Measurements from ENCODE around the gene BORCS8. TPM values are rescaled to one million over a fixed set of nuclear protein-coding genes. Genes with fewer than 3 reads are reported as not detected.
"Not testable (repeated sequence)": the region's sequence is repeated elsewhere in the genome, so short reads cannot be mapped to it uniquely, and the experiment has no call there.

The BORCS8 gene
- total and polyA plus RNA-seq, 4 experiments from 2014 or later, result 24.4 to 41.2 (median 32.6) TPM

DNA sequence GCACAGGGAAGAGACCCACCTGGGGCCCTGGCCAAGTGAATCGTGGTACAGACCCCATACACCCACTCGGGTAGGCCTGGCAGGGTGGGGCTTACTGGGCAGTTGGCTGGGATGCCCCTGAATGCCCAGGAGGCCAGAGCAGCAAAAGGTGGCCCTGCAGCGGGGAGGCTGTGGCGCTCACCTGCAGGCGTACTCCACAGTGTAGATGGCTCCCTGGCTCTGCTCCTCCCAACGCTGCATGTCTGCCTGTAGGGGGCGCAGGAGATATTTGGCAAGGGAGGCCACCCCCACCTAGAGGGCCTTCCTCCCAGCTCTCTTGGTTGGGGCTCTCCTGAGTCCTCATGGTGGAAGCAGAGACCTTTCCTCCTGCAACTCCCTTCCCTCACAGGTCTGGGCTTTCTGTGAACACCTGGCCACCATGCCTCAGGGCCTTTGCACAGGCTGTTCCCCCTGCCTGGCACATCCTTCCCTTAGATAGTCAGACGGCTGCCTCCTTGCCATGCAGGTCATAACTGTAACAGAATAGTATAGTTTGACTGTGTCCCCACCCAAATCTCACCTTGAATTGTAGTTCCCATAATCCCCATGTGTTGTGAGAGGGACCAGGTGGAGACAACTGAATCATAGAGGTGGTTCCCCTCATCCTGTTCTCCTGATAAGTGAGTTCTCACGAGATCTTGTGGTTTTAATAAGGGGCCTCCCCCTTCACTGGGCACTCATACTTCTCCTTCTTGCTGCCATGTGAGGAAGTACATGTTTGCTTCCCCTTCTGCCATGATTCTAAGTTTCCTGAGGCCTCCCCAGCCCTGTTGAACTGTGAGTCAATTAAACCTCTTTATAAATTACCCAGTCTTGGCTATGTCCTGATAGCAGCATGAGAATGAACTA, 5.9 kb downstream of the BORCS8 start:
- H3K27ac Mint-ChIP-seq, result peak overlapping the region in 5 of 7 donors; percentile 55 to 81 (median 65)
- Histone ChIP-seq H3K27ac (ENCODE audit: low read depth, low read length) (no peak overlapping the region), H3K27me3 (ENCODE audit: insufficient read depth, low read length) (no peaks in the 10 kb centered on the region), H3K36me3 (ENCODE audit: insufficient read depth, low read length) (peaks cover 3% of the 10 kb centered on the region), H3K9me3 (ENCODE audit: control insufficient read depth in 1 of 2, low read length in 2 of 2) (no peaks in the 10 kb centered on the region), H3K4me1 (ENCODE audit: insufficient read depth, low read length) (peaks cover 21% of the 10 kb centered on the region), H3K4me3 (ENCODE audit: low read length in 2 of 2) (no peak overlapping the region)
- H3K36me3 Mint-ChIP-seq, result peaks cover 22 to 24% of the 10 kb centered on the region in 2 donors
- intact Hi-C loops (cut with micrococcal nuclease), result loop anchor here (1.0 kb wide), 3 partner anchors 39 to 304 kb away; partner anchors contain the start of genes MAU2 and SUGP1
- no peaks in the 10 kb centered on the region for H3K27me3 Mint-ChIP-seq
- peaks cover 11 to 33% (median 24%) of the 10 kb centered on the region in 4 donors for H3K4me1 Mint-ChIP-seq
- peak overlapping the region in 2 of 8 donors; percentile 29 to 52 for H3K4me3 Mint-ChIP-seq
- POLR2A ChIA-PET (ENCODE audit: partially characterized antibody), result interaction anchor here (1.0 kb wide), 1 partner anchor 304 kb away, joined by 4 read pairs; no protein-coding TSS in a partner anchor
- DNase-seq, result peak; percentile 64 to 69 (median 66)
- H3K9me3 Mint-ChIP-seq, result no peaks in the 10 kb centered on the region
- CTCF ChIA-PET (ENCODE audit: partially characterized antibody), result interaction anchor here (0.6 to 4.7 kb wide), 7 partner anchors 9 to 305 kb away, joined by 3 to 22 read pairs (median 4); partner anchors contain the start of gene NR2C2AP

DNA sequence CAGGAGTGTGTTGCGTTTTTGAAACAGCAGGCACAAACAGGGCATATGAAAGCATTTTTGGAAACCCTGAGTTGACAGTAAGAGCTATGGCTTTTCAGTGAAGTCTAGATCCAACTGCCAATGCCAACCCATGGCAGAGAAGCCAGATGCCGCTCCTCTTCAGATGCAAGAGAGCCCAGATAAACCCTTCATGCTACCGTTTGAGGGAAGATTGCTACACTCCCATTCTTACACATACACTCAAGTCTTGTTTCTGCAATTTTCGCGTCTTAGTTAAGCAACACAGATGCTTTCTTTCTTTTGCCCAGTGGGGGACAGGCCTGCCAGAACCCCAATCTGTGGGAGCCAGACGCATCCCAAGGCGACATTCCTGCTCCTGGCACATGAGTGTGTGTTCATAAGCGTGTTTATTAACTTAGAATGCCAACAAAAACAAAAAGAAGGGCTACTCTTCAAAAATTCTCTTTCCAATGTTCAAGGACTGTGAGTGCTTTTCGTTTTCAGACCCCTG, 10.4 kb downstream of the BORCS8 start:
- no peak for DNase-seq
- Histone ChIP-seq H3K27me3 (ENCODE audit: insufficient read depth, low read length) (no peaks in the 10 kb centered on the region), H3K9me3 (ENCODE audit: control insufficient read depth in 1 of 2, low read length in 2 of 2) (no peaks in the 10 kb centered on the region), H3K4me1 (ENCODE audit: insufficient read depth, low read length) (no peaks in the 10 kb centered on the region), H3K27ac (ENCODE audit: low read depth, low read length) (no peak overlapping the region), H3K36me3 (ENCODE audit: insufficient read depth, low read length) (peaks cover 3% of the 10 kb centered on the region), H3K4me3 (ENCODE audit: low read length in 2 of 2) (no peak overlapping the region)
- ChIA-PET POLR2A (ENCODE audit: partially characterized antibody) (no interaction called here), CTCF (ENCODE audit: partially characterized antibody) (no interaction called here)
- H3K4me1 Mint-ChIP-seq, result peaks cover 4 to 7% (median 6%) of the 10 kb centered on the region in 4 donors
- no peak overlapping the region for H3K4me3 Mint-ChIP-seq
- no peaks in the 10 kb centered on the region for H3K27me3 Mint-ChIP-seq
- peaks cover 30 to 43% of the 10 kb centered on the region in 2 donors for H3K36me3 Mint-ChIP-seq
- no peaks in the 10 kb centered on the region for H3K9me3 Mint-ChIP-seq
- intact Hi-C loops (cut with micrococcal nuclease), result no loop called here
- no peak overlapping the region for H3K27ac Mint-ChIP-seq

DNA sequence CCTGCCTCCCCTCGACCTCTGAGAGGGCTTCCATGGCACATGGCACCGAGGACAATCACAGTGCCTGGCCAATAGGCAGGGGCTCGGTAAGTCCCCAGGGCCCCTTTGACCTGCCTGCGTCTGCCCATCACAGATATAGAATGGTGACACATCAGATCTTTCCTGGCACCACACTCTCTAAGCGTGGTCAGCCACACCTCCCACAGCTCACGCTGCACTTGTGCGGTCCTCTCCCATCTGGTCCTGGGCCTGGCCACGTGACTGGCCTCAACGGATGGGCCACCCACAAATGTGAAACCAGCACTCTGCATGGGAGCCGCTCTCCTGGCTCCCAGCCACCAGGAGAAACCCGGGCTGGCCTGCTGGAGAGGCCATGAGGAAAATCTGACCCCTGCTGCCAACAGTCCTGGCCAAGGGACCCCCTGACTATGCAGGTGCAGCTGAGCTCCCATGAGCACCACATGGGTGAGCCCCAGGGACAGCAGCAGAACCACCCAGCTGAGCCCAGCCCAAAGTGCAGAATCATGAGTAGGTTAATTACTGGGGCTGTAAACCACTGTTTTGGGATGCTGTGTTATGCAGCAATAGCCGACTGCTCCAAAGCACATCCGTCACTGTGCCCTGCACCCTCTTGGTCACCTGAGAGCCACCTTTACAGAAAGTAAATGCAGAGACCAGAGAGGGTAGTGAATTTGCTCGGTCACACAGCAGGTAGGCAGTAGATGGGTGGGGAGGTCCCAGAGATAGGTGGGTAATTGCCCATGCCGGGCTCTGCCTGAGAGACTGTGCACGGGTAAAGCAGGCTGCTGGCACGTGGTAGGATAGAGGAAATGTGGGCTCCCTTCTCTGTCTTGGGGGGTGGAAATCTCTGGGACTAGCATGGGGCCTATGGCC, 12.2 kb downstream of the BORCS8 start:
- peak overlapping the region in 1 of 7 donors; percentile 19 for H3K27ac Mint-ChIP-seq
- H3K9me3 Mint-ChIP-seq, result no peaks in the 10 kb centered on the region
- DNase-seq, result no peak
- CTCF ChIA-PET (ENCODE audit: partially characterized antibody), result no interaction called here
- no peaks in the 10 kb centered on the region for H3K27me3 Mint-ChIP-seq
- Histone ChIP-seq H3K9me3 (ENCODE audit: control insufficient read depth in 1 of 2, low read length in 2 of 2) (no peaks in the 10 kb centered on the region), H3K27ac (ENCODE audit: low read depth, low read length) (no peak overlapping the region), H3K4me3 (ENCODE audit: low read length in 2 of 2) (no peak overlapping the region), H3K4me1 (ENCODE audit: insufficient read depth, low read length) (no peaks in the 10 kb centered on the region), H3K27me3 (ENCODE audit: insufficient read depth, low read length) (no peaks in the 10 kb centered on the region), H3K36me3 (ENCODE audit: insufficient read depth, low read length) (peaks cover 3% of the 10 kb centered on the region)
- intact Hi-C loops (cut with micrococcal nuclease), result no loop called here
- H3K4me3 Mint-ChIP-seq, result no peak overlapping the region
- H3K36me3 Mint-ChIP-seq, result peaks cover 24 to 43% of the 10 kb centered on the region in 2 donors
- POLR2A ChIA-PET (ENCODE audit: partially characterized antibody), result interaction anchor here (1.0 kb wide), 1 partner anchor 12 kb away, joined by 3 read pairs; the partner anchor contains the start of gene BORCS8
- peaks cover 0 to 3% (median under 1%) of the 10 kb centered on the region in 4 donors for H3K4me1 Mint-ChIP-seq

DNA sequence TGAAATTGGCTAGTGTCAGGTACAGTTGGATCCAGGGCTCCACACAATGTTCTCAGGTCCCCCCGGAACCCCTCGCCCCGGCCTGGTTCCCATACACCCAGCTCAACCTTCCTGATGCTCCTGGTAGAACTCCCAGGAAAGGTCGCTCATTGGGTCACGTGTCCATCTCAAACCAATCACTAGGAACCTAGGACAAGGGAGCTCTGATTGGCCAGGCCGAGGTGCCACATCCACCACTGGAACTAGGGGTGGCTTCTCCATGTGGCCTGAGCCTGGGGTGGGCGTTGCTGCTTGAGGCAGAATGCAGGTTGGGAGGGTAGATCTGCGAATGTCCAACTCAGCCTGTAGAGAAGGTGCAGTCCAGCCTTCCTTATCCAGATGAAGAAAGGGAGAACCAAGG, 15.0 kb downstream of the BORCS8 start:
- no peak overlapping the region for H3K4me3 ChIP-seq (ENCODE audit: low read length in 2 of 2)
- H3K36me3 Mint-ChIP-seq, result peaks cover 13 to 34% of the 10 kb centered on the region in 2 donors
- no peaks in the 10 kb centered on the region for H3K27me3 ChIP-seq (ENCODE audit: insufficient read depth, low read length)
- no peaks in the 10 kb centered on the region for H3K4me1 ChIP-seq (ENCODE audit: insufficient read depth, low read length)
- peaks cover 0 to 2% (median under 1%) of the 10 kb centered on the region in 4 donors for H3K4me1 Mint-ChIP-seq
- H3K27me3 Mint-ChIP-seq, result no peaks in the 10 kb centered on the region
- H3K9me3 Mint-ChIP-seq, result no peaks in the 10 kb centered on the region
- POLR2A ChIA-PET (ENCODE audit: partially characterized antibody), result no interaction called here
- no peak overlapping the region for H3K27ac Mint-ChIP-seq
- no peak for DNase-seq
- no peak overlapping the region for H3K27ac ChIP-seq (ENCODE audit: low read depth, low read length)
- no peaks in the 10 kb centered on the region for H3K36me3 ChIP-seq (ENCODE audit: insufficient read depth, low read length)
- no peak overlapping the region for H3K4me3 Mint-ChIP-seq
- H3K9me3 ChIP-seq (ENCODE audit: control insufficient read depth in 1 of 2, low read length in 2 of 2), result no peaks in the 10 kb centered on the region
- CTCF ChIA-PET (ENCODE audit: partially characterized antibody), result interaction anchor here (1.3 to 2.5 kb wide), 2 partner anchors 10 to 31 kb away, joined by 4 to 9 read pairs; no protein-coding TSS in a partner anchor
- intact Hi-C loops (cut with micrococcal nuclease), result no loop called here

DNA sequence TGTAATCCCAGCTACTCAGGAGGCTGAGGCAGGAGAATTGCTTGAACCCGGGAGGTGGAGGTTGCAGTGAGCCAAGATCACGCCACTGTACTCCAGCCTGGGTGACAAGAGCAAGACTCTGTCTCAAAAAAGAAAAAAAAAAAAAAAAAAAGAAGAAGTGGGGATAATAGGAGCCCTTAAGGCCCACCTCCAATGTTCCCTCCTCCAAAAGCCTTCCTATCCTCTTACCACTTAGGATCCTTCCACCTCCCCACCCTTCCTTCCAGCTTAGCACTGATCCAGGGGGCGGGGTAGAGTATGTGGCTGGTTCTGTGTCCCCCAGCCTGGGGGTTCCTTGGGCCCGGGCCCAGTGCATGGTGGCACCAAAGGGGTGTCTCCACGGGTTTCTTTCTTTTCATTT, 18.7 kb downstream of the BORCS8 start:
- Mint-ChIP-seq H3K36me3 (peaks cover 0 to 20% of the 10 kb centered on the region in 2 donors), H3K4me1 (peaks cover 12 to 17% (median 14%) of the 10 kb centered on the region in 4 donors)
- H3K27ac Mint-ChIP-seq; H3K4me3 Mint-ChIP-seq; H3K9me3 Mint-ChIP-seq; POLR2A ChIA-PET (ENCODE audit: partially characterized antibody); intact Hi-C loops (cut with micrococcal nuclease); H3K27ac ChIP-seq (ENCODE audit: low read depth, low read length); H3K27me3 ChIP-seq (ENCODE audit: insufficient read depth, low read length); DNase-seq; H3K9me3 ChIP-seq (ENCODE audit: control insufficient read depth in 1 of 2, low read length in 2 of 2); H3K36me3 ChIP-seq (ENCODE audit: insufficient read depth, low read length); H3K4me3 ChIP-seq (ENCODE audit: low read length in 2 of 2); H3K27me3 Mint-ChIP-seq: not testable (repeated sequence)
- H3K4me1 ChIP-seq (ENCODE audit: insufficient read depth, low read length), result peaks cover 14% of the 10 kb centered on the region
- CTCF ChIA-PET (ENCODE audit: partially characterized antibody), result interaction anchor here (0.7 to 2.9 kb wide), 3 partner anchors 17 to 1708 kb away, joined by 3 to 25 read pairs (median 18); no protein-coding TSS in a partner anchor

DNA sequence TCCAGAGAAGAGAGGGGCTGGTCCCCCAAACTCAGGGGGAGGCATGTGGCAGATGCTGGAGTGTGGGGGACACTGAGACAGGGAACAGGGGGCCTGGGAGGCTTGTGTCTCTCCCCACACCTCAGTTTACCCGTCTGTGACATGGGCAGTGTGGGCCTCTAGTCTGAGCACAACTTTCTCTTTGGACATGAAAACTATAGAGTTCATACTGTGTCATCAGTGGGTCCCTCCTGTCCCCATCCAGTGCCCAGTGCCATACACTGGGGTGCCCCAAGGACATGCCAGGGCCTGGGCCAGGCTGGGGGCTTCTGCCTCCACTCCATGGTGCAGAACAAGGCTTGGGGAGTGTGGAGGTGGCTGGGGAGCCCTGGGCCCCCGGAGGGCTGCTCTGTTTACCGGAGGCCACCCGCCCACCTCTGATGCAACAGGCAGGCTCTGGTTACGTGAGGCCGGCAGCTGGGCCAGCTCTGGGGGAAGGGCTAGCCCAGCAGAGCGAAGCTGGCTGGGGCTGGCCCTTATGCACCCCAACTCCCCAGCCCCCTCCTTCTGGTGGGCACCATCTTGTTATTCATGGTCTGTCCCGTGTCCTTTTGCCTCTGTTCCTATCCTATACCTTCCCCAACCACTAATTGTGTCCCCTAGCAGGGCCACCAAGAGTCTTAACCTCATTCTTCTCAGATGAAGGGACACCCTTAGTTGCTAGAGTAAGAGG, 20.0 kb downstream of the BORCS8 start:
- H3K27ac Mint-ChIP-seq, result peak overlapping the region in 1 of 7 donors; percentile 66
- Histone ChIP-seq H3K9me3 (ENCODE audit: control insufficient read depth in 1 of 2, low read length in 2 of 2) (no peaks in the 10 kb centered on the region), H3K36me3 (ENCODE audit: insufficient read depth, low read length) (no peaks in the 10 kb centered on the region), H3K4me1 (ENCODE audit: insufficient read depth, low read length) (peaks cover 14% of the 10 kb centered on the region), H3K27me3 (ENCODE audit: insufficient read depth, low read length) (no peaks in the 10 kb centered on the region), H3K4me3 (ENCODE audit: low read length in 2 of 2) (no peak overlapping the region), H3K27ac (ENCODE audit: low read depth, low read length) (no peak overlapping the region)
- CTCF ChIA-PET (ENCODE audit: partially characterized antibody), result no interaction called here
- peaks cover 1% of the 10 kb centered on the region in 2 donors for H3K27me3 Mint-ChIP-seq
- DNase-seq, result no peak
- no peaks in the 10 kb centered on the region for H3K9me3 Mint-ChIP-seq
- intact Hi-C loops (cut with micrococcal nuclease), result no loop called here
- no peak overlapping the region for H3K4me3 Mint-ChIP-seq
- POLR2A ChIA-PET (ENCODE audit: partially characterized antibody), result interaction anchor here (0.6 kb wide), 1 partner anchor 20 kb away, joined by 3 read pairs; the partner anchor contains the start of genes BORCS8 and RFXANK
- H3K36me3 Mint-ChIP-seq, result peaks cover 0 to 15% of the 10 kb centered on the region in 2 donors
- H3K4me1 Mint-ChIP-seq, result peaks cover 12 to 17% (median 14%) of the 10 kb centered on the region in 4 donors

All from CD4-positive, alpha-beta memory T cell (primary cell).